HG03575 (cell line): Measurements from ENCODE around the gene TBC1D1.
A peak's percentile ranks its signal among the peaks of the same experiment; 100 is the strongest.

Experiments
- ATAC-seq: cut with Tn5 transposase; IDR thresholded peaks from one replicate; pipeline ENCODE4 v1.9.1; 2021; ENCODE audit not compliant: unreplicated experiment, insufficient number of reproducible peaks, low FRiP score; ENCODE audit errors: extremely low read depth

The TBC1D1 gene

DNA sequence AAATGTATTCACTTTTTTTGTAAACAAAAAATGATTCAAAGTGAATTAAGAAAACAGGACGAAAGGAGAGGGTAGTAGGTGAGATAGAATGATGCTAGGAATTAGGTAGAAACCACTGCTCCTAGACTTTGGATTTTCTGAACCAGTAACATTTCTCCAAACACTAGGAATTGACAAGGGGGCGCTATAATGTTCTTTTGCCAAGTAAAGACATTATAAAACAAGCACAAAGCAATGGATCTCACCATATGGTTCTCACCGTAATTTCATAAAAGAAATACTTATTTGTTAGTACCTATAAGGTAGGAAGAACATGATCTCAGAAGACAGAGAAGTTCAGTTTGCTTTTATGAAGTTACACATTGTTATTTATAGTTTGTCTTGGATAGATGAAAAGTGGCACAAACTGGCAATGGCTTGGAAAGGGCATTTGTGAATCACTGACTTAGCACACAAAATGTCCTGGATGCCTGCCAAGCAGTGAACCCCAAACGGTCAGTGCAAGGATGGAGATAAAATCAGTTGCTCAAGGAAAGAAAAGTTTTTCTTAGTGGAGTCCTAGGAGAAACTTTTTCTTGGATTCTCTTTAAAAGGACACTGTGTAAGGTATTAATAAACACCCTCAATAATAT lies 8.1 kb upstream of the TBC1D1 start:
- ATAC-seq = no peak

- ATAC-seq = no peak
Observed at GRCh38 chr4:37884855-37885487, 5.9 kb upstream of the TBC1D1 start.

GRCh38 chr4:37885496-37885895 lies 5.4 kb upstream of the TBC1D1 start:
- no peak for ATAC-seq

- no peak for ATAC-seq
Observed at GRCh38 chr4:37889849-37890800, 759 bp upstream of the TBC1D1 start.

- ATAC-seq = peak; percentile 61
Observed at GRCh38 chr4:37891260-37892159, 626 bp downstream of the TBC1D1 start.

- ATAC-seq = peak; percentile 30
Observed at GRCh38 chr4:37892641-37893040, 1.8 kb downstream of the TBC1D1 start.

- ATAC-seq = no peak
Observed at GRCh38 chr4:37893164-37893563, 2.3 kb downstream of the TBC1D1 start.

GRCh38 chr4:37895271-37895670 lies 4.4 kb downstream of the TBC1D1 start:
- no peak for ATAC-seq

DNA sequence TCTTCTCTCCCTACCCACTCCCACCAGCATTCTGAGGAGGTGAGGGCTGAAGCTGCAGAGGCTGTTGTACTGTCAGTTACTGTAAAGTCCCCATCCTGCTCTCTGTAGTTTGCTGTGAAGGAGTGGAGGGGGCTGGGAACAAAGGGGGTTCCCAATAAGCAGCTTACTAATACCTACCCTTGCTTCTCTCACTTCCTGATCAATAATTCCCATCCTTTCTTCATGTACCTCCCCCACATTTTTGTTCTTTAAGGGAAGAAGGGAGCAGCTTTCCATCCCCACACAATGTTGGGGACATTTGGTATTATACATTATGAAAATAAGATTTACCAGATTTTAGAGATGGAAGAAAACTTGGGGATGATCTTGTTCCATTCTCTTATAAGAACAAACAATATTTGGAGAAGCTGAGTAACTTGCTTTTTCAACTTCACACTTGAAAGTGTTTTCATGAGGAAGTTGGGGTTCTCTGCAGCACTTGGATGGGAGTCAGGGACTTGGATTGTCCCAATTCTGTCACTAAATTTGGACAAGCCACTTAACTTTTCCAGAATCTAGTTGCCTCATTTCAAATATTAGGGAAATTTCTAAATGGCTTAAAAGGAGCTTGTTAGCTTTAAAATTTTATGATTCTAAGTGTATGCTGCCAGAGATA lies 5.4 kb downstream of the TBC1D1 start:
- no peak for ATAC-seq

DNA sequence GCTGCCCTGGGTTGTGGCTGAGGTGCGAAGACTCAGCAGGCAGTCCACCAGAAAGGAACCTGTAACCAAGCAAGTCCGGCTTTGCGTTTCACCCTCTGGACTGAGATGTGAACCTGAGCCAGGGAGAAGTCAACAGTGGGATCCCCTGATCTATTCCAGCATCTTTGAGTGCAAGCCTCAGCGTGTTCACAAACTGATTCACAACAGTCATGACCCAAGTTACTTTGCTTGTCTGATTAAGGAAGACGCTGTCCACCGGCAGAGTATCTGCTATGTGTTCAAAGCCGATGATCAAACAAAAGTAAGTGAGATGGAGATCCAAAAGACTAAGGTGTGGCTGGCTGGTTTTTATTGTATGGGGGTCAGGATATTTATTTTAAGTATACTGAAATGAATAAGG lies 11.3 kb downstream of the TBC1D1 start:
- no peak for ATAC-seq

GRCh38 chr4:37902738-37903693 lies 12.1 kb downstream of the TBC1D1 start:
- ATAC-seq = no peak

GRCh38 chr4:37903901-37904300 lies 13.0 kb downstream of the TBC1D1 start:
- ATAC-seq = no peak

DNA sequence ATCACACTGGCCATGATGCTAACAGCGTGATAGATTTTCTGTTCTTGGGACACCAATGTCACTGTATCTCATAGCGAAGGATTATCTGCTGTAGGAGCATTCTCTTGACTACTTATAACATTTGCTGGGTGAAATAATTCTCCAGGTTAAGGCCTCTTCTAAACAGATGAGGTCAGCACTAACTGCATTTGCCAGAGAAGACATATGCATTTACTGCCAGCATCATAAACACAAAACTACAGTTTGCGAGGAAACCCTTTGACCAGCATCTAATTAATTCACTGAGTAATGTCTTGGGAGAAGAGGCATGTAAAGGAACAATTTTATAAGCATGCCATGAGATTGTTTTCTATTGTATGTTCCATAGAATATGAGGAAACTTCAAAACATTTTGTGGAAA lies 13.9 kb downstream of the TBC1D1 start:
- no peak for ATAC-seq

DNA sequence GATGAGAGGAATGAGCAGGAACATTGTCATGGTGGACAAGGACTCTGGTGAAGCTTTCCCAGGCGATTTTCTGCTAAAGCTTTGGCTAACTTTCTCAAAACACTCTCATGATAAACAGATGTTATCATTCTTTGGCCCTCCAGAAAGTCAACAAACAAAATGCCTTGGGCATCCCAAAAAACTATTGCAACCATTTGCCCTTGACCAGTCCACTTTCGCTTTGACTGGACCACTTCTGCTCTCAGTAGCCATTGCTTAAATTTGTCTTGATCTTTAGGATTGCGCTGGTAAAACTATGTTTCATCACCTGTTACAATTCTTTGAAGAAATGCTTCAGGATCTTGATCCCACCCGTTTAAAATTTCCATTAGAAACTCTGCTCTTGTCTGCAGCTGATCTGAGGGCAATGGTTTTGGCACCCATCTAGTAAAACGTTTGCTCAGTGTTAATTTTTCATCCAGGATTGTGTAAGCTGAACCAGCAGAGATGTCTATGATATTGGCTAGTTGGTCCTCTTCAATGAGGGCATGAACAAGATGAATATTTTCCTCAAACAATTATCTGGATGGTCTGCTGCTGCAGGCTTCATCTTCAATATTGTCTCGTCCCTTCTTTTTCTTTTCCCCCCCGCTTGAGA lies 14.8 kb downstream of the TBC1D1 start:
- ATAC-seq = no peak

DNA sequence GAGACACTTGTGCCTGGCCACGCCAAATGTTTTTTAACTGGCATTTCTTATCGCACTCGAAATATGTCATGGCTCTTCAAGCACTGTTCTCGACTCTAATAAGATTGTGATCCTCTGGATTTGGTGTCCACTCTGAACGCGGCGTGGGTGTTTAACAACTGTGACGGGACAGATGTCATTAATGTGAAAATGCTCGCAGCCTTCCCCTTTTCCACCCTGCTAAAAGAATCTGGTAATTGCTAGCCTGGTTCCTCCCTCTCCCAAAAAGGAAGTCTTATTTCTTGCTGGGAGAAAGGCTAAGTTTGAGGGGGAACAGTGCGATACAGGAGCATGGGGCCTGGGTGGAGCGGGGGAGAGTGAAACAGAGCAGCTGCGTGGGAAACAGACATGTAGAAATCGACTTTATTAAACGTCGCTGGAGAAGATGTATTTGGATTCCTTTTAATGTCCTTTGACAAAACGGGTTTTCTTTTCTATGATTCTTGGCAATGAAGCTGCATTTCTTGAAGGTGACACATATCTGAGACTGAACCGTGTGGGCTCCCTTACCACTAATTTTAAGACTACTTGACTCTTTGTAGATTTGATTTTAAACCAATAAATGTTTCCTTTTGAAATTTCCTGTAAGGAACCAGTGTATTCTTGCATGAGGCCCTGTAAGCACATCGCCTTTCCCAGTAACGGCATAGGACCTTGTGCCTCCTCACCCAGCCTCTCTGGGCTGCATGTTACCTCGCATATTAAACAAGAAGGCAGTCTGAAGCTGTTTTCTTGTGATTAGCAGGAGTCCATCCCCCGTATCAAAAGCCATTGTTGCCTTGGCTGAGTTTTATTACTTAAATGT lies 17.8 kb downstream of the TBC1D1 start:
- no peak for ATAC-seq
